Measurements from ENCODE around the gene LRP2BP.

The LRP2BP gene

DNA sequence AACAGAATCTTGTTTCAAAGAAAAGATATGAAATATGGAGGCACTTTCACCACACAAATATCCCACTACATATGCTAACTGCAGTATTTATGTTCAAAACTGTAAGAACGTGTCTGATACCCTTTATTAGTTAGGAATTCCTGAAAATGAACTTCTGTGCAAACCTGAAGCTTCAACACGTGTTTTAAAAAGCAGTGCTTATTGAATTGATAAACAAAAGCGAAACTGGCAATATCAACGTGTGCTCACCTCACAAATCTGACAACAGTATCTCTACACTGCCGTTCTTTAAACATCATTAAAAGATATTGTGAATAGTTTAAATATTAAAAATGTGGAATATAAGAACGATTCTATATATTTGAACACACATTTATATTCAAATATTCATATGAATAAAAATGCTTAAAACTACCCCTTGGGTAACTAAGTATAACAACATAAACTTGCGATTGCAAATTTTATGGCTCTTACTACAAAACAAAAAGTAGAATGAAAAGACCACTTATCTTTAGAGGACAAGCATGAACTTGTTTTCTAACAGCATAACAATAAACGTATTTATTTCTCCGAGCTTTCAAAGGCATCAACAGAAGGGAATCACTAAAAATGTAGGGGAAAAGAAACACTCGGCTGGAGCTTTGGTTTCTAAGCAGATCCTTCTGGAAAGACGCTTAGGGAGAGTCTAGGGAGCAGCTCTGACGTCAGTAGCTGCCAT, at the start of gene LRP2BP:
TSS of gene LRP2BP (minus strand) at position 687 of the 718 bp plus-strand sequence. CDS start 17,738 bp downstream, outside the sequence.
- DNase-seq (ENCODE audit: low spot score) = peak; percentile 12

DNA sequence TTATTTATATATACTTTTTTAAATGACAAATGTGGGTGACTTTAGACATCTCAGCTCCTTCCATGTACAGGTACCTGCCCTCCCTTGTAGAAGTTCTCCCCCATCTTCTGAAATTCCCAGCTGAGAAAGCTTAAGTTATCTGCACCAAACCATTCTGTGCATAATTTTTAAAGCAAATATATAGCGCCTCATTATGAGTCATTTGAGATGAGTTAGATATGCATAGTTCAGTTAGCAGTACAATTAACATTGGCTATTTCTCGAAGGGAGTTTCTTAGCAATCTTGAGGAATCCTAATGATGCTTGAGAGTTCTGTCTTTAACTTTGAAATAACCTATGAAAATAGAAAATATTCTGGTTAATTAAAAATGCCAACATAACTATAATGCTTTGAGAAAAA, 49.5 kb upstream of the LRP2BP start:
- no peak for DNase-seq (ENCODE audit: low spot score)

DNA sequence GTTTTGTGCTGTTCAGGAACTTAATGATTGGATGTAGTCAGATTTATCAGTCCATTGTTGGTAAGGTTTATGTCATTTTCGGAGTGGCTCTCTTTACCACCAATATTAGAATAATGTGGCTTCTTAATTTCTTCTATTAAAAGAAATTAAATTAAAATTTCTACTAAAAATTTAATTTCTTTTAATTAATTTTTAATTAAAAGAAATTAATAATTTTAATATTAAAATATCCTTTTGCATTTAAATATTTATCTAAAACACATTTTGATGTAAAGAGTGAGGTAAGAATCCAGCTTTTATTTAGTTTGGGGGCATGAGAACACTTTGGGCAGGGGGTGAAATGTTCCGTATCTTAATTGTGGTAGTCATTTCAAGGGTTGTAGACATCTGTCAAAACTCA, 45.8 kb upstream of the LRP2BP start:
- no peak for DNase-seq (ENCODE audit: low spot score)

DNA sequence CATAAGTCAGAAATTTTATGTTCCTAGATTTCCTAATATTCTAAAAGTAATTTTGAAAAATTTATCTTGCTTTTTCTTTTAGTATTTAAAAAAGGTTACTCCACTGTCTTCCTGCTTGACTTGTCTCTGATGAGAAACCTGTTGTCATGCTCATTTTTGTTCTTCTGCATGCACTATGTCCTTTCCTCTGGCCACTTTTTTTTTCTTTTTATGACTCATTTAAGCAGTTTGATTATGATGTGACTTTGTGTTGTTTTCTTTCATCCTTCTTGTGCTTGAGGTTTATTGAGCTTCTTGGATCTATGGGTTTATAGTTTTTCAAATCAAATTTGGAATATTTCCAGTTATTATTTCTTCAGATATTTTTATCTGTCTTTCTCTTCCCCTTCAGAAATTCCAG, 42.1 kb upstream of the LRP2BP start:
- no peak for DNase-seq (ENCODE audit: low spot score)

DNA sequence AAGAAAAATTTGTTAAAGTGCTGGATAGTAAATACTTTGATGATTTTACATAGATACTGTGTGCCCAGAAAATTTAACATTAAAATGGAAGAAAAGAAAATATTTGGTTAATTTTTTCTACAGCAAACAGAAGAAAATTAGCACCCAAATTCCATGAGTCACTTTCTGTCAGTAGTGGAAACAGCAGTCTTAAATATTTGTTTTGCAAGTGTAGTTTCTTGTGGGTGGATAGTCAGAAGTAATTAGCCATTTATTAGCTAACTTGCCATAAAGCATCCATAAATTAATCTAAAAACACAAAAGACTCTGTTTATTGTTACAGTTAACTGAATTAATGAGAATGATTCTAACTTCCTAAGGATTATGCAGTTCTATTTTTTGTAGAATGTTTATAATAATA, 39.7 kb upstream of the LRP2BP start:
- DNase-seq (ENCODE audit: low spot score) = no peak

DNA sequence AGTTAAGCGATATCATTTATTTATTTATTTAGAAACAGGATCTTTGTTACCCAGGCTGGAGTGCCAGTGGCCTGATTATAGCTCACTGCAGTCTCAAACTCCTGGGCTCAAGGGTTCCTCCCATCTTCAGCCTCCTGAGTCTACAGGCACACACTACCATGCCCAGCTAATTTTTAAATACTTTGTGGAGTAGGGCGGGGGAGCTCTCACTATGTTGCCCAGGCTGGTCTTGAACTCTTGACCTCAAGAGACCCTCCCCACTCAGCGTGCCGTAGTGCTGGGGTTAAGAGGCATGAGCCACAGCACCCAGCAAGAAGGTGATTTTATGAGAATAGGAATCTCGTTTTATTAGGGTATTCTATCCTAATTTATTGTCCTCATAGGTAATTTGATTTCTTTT, 33.9 kb upstream of the LRP2BP start:
- DNase-seq (ENCODE audit: low spot score) = no peak

DNA sequence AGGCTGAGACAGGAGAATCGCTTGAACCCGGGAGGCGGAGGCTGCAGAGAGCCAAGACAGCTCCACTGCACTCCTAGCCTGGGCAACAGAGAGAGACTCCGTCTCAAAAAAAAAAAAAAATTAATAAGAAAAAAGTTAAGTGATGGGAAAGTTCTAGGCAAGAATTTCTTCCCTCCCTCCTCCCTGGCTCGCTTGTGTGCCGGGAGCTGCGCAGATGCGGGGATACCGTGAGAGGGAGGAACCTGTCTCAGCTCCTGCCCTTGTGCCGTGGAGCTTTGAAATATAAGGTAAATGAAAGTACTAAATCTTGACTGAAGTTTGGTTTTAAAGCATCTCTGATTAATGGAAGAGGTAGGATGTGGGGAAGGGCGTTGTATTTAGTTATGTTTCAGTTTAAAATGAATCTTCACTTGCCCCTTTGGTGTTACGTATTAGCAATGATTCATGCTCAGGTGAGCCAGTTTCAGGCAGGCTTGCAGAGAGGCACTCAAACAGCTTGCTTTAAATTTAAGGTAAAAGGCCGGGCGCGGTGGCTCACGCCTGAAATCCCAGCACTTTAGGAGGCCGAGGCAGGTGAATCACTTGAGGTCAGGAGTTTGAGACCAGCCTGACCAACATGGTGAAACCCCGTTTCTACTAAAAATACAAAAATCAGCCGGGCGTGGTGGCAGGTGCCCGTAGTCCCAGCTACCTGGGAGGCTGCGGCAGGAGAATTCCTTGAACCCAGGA, 31.4 kb upstream of the LRP2BP start:
- no peak for DNase-seq (ENCODE audit: low spot score)

DNA sequence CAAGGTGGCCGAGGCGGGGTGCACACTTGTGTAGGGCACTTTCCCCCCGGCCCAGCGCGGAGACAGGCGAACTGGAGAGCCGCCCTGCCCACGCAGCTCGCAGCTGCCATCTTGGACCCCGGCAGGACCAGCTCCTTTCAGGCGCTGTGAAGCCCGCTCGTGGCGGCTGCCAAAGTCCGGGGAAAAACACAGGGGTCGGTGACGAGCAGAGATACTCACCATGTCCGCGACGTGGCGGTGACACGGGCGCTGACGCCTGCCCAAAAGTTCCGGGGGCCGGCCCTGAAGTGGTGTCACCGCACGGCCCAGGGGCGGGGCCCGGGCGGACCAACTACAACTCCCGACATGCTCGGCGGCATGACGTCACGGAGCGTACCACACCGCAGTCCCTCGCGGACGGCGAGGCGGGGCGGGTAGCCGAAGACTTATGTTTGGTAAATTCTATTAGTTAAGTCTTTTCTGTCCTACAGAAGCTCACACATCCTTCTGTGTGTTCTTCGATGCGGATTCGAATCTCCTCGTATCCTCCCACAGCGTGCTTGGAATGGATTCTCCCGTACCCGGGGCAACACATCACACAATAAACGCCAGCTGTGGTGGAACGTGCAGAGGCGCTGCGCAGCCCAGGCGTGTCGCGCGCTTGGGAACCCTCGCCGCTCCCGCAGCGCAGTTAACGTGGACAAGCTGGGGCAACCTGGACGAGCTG, 30.1 kb upstream of the LRP2BP start, which contains the start of gene UFSP2:
TSS of gene UFSP2 (minus strand) at position 318 of the 706 bp plus-strand sequence. CDS start at position 222, 96 bp downstream.
- peak; percentile 27 for DNase-seq (ENCODE audit: low spot score)

DNA sequence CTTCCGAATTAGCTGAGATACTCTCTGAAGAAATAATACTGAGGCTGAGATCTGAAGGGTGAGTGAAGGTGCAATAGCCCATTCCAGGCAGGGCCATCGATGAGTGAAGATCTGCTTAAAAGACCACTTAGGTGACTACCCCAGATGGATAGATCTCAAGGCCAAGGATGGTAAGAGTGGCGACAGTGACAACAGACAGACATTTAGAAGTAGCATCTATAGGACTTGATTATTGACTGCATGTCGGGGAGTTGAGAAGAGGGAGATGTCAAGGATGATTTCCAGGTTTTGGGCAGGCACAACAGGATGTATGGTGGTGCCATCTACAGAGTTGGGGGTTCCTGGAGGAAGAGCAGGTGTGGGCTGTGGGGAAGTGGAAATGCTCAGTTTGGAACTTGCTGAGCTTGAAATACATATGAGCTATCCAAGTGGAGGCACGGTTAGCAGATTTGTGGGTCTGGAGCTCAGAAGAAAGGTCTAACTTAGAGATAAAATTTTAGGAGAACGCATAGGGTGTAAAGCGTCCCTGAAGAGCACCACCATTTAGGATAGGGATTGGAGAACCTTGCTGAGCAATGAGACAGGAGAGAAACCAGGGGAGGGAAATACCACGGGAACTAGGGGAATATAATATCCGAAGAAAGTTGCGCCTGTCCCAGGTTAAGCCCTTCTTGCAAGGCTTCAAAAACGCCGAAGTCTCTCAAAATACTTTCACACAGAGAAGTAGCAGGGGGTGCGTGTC, 29.4 kb upstream of the LRP2BP start:
- no peak for DNase-seq (ENCODE audit: low spot score)

DNA sequence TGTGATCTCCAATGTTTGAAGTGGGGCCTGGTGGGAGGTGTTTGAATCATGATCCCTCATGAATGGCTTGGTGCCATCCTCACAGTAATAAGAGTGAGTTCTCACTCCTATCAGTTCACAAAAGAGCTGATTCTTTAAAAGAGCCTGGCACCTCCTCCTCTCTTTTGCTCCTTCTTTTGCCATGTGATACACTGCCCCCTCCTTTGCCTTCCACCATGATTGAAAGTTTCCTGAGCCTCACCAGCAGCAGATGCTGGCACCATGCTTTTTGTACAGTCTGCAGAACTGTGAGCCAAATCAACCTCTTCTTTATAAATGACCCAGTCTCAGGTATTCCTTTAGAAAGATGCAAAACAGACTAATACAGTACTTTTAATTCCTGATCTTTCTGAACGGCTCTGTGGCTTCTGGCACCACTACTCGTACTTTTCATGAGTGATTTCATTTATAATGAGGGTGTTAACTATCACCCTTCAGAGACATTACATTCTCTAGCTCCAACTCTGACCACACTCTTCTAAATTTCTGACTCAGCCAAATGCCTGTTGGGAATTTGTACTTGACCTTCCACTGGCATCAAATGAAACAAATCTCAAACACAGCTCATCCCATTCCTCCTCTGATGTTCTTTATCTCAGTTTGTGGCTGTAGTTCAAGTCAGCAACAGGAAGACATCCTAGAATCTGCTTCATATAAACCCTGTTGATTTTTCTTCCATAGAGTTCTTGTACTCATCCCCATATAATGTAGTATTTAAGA, 25.8 kb upstream of the LRP2BP start:
- DNase-seq (ENCODE audit: low spot score) = no peak

DNA sequence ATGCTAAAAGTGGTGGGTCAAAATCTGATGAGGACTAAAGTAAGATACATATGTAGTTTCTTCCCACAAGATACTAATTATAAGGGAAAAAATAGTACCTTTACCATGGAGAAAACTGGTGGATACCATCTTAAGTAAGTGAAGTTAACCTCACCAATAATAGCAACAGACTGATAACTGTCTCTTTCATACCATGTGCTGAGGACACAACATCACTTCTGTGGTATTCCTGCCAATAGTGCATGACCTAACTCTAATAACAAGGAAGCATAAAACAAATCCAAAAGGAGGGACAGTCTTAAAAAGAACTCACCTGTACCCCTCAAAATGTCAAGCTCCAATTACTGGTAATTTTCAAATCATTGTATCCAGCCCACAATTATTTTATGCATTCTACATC, 21.2 kb upstream of the LRP2BP start:
- DNase-seq (ENCODE audit: low spot score) = no peak

DNA sequence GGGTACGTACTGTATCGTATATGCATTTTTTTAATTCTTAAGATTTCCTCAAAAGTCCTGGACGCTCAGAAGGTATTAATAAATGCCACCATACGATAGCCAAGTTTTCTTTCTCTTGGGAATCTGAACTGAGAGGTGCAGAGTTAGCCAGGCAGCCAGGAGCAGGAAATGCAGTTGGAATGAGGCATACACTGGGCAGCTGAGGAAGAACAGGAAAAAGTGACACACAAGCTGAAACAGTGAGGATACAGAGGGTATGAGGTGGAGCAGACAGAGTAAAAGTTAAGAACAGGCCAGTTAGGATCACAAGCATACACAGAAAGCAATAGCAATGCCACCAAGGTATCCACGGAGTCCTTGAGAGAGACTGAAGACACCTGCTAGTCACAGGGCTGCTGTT, 16.7 kb upstream of the LRP2BP start:
- DNase-seq (ENCODE audit: low spot score) = no peak

DNA sequence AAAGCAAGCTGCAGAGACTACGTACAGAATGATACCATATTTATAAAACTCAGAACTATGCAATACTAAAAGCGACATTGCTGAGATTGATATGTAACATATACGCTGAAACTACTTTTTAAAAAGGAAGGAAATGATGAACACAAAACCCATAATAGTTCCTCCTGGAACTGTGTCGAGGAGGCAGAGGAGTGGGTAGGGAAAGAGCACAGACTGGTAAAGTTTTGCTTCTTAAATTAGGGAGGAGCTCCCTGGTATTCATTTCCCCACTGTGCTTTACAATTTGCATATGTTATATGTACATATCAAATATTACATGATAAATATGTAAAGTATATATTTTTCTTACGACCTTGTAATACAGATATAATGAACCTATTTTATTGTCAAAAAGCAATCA, 16.1 kb upstream of the LRP2BP start:
- DNase-seq (ENCODE audit: low spot score) = no peak

DNA sequence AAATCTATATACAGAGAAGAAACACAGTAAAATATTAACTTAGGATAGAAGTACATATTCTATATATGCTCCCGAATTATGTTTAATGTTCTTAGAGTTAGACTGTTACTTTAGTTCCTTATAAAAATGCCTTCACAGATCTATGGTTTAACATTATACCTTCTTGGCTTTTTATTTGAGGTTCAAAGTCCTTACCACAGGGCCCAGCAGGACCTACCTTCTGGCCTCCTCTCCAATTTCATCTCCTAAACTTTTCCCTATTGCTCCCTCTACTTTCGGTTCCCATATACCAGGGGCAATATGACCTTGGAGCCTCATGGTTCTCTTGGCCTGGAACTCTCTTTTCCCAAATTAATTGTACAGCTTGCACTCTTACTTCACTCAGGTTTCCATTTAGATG, 12.7 kb upstream of the LRP2BP start:
- no peak for DNase-seq (ENCODE audit: low spot score)

DNA sequence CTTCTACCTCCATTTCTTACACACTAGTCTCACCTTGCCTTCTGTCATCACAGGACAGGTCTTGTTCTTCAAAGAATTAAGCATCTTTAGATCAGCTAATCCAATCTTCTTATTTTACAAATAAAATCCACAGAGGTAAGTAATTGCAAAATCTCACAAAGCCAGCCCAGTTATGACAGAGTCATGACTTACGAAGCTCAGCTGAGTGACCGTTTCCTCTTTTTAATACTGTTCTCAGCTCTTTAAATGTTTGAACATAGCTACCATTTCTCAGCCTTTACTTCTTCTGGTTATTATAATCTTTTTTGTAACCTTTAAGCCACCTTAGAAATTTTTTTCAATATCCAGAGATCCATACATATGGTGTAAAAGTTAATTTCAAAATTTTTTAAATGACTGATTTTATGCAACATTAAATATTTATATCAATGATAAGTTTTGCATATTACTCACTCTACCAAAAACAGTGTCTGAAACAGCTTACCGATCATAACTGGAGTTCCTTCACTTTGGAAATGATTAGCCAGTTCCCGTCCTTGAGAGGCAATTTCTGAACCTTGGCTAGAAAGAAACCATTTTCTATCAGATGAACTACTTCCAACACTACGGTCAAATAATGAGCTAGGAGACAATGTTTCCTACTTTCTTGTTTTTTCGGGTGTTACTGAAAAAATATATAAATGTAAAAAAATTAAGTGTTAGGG, 9.7 kb upstream of the LRP2BP start:
- no peak for DNase-seq (ENCODE audit: low spot score)

DNA sequence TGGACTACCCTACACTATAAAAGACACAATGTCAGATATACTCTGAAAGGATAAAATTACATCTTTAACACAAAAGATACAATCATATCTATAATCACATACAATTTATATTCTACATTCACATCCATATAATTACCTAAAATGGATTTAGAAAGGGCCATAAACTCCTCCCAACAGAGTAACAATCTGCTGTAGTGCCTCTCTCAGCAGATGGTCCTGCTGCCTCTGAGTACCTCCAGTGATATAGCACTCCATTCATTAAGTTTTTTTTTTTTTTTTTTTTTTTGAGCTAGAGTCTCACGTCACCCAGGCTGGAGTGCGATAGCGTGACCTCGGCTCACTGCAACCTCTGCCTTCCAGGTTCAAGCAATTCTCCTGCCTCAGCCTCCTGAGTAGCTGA, 8.3 kb upstream of the LRP2BP start:
- DNase-seq (ENCODE audit: low spot score) = no peak

DNA sequence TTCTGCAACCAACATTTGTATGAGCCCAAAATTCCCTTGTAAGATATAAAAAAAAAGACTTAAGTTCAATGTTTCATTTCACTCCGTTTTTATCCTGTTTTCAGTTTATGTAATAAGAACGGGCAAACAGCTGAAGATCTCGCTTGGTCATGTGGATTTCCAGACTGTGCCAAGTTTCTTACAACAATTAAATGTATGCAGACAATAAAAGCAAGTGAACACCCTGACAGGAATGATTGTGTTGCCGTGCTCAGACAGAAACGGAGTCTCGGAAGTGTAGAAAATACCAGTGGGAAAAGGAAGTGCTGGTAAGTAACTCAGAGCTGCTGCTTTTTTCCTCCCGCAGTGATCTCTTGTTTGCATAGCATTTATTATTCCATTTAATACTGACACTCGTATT, 3.7 kb upstream of the LRP2BP start:
- no peak for DNase-seq (ENCODE audit: low spot score)

DNA sequence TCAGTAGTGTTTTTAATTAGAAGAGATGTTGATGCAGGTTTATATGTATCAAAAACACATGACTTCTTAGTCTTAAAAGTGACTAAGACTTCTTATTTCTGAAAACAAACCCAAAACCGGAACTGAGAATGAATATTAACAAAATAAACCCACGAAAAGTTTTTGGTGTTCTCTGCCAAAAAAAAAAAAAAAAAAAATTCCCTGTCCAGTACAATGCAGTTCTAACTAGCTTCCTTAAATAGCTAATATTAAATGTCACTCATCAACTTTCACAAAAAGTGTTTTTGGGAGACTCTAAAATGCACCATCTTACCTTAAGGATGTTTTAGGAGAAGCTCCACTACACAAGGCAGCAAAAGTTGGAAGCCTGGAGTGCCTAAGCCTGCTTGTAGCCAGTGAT, 2.9 kb upstream of the LRP2BP start:
- no peak for DNase-seq (ENCODE audit: low spot score)

DNA sequence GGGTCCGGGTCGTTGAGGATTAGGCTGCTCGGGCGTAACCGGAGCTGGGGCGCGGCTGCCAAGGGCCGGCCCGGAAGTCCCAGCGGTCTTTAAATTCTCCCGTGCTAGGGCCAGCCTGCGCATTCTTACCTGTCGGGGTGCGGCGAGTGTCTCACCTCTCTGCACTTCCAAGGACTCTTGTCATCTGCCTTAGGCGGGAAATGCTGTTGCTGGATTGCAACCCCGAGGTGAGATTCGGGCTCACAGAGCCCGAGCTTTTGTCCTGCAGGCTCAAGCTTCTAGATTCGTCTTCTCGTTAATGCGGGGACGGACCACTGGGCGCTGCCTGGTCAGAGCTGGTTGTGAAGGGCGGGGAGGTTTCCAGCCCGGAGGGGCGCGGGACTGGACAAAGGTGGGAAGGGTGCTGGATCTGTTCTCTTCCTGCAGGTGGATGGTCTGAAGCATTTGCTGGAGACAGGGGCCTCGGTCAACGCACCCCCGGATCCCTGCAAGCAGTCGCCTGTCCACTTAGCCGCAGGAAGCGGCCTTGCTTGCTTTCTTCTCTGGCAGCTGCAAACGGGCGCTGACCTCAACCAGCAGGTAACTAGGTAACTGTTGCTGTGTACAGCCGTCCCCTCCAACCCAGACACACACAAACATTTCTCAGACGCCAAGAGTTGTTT, 1.1 kb upstream of the LRP2BP start, which contains the start of gene ANKRD37:
TSS of gene ANKRD37 (plus strand) at position 118 of the 662 bp plus-strand sequence. CDS start at position 201, 83 bp downstream.
- peak; percentile 6 for DNase-seq (ENCODE audit: low spot score)
